Ishikawa (cell line): Measurements from ENCODE around the gene DDAH1.
A peak's percentile ranks its signal among the peaks of the same experiment; 100 is the strongest.

ENCODE experiments used
- CEBPB ChIP-seq: IDR thresholded peaks from 2 replicates; pipeline ENCODE4 v1.6.1; 2012
- CREB1 ChIP-seq: IDR thresholded peaks from 2 replicates; pipeline ENCODE4 v1.6.1; 2012; ENCODE audit warnings: low read depth
- EGR1 ChIP-seq: IDR thresholded peaks from 2 replicates; pipeline ENCODE4 v1.6.1; 2012
- EP300 ChIP-seq: IDR thresholded peaks from 2 replicates; pipeline ENCODE4 v1.6.1; 2012; ENCODE audit warnings: borderline replicate concordance
- FOXM1 ChIP-seq: IDR thresholded peaks from 2 replicates; pipeline ENCODE4 v1.6.1; 2012; ENCODE audit warnings: low read depth, borderline replicate concordance
- MAX ChIP-seq: IDR thresholded peaks from 2 replicates; pipeline ENCODE4 v1.6.1; 2012
- NFIC ChIP-seq: IDR thresholded peaks from 2 replicates; pipeline ENCODE4 v1.6.1; 2012
- RAD21 ChIP-seq: IDR thresholded peaks from 2 replicates; pipeline ENCODE4 v1.6.1; 2012; ENCODE audit warnings: low read depth
- REST ChIP-seq: IDR thresholded peaks from 2 replicates; pipeline ENCODE4 v1.6.1; 2012; ENCODE audit warnings: low read depth, mild to moderate bottlenecking
- TAF1 ChIP-seq: IDR thresholded peaks from 2 replicates; pipeline ENCODE4 v1.6.1; 2012; ENCODE audit warnings: low read depth, mild to moderate bottlenecking
- TCF12 ChIP-seq: IDR thresholded peaks from 2 replicates; pipeline ENCODE4 v1.6.1; 2012; ENCODE audit warnings: low read depth
- TEAD4 ChIP-seq: IDR thresholded peaks from 2 replicates; pipeline ENCODE4 v1.6.1; 2012
- USF1 ChIP-seq: IDR thresholded peaks from 2 replicates; pipeline ENCODE4 v1.6.1; 2012
- YY1 ChIP-seq: IDR thresholded peaks from 2 replicates; pipeline ENCODE4 v1.6.1; 2012; ENCODE audit warnings: low read depth
- ZBTB7A ChIP-seq: IDR thresholded peaks from 2 replicates; pipeline ENCODE4 v1.6.1; 2012; ENCODE audit warnings: low read depth

DDAH1 gene

GRCh38 chr1:85308833-85309350, 156.1 kb downstream of the DDAH1 start:
- TF ChIP-seq YY1 = no peak
- TF ChIP-seq EGR1 = no peak
- TF ChIP-seq TCF12 = no peak
- TF ChIP-seq USF1 = no peak

- TF ChIP-seq RAD21 (peak; percentile 93), TCF12 (no peak)
These were observed 156.7 kb downstream of the DDAH1 start for GRCh38 chr1:85307987-85308832.

GRCh38 chr1:85306236-85306635, 158.7 kb downstream of the DDAH1 start:
- TF ChIP-seq TAF1 (no peak), EGR1 (no peak), MAX (no peak), TEAD4 (no peak), EP300 (no peak), USF1 (no peak), ZBTB7A (no peak), FOXM1 (no peak), CREB1 (no peak)

GRCh38 chr1:85303440-85304162, 161.4 kb downstream of the DDAH1 start:
- TF ChIP-seq TAF1 (no peak), YY1 (no peak), EP300 (no peak), TEAD4 (no peak), USF1 (no peak), TCF12 (no peak), FOXM1 (no peak), RAD21 (no peak), REST (no peak), ZBTB7A (no peak), MAX (no peak), CEBPB (no peak), NFIC (no peak), CREB1 (no peak), EGR1 (no peak)

GRCh38 chr1:85300140-85300539, 164.8 kb downstream of the DDAH1 start:
- TF ChIP-seq MAX = no peak
- TF ChIP-seq EGR1 = no peak
- no peak for TF ChIP-seq RAD21
- no peak for TF ChIP-seq TCF12
- TF ChIP-seq EP300 = no peak
- no peak for TF ChIP-seq CREB1
- TF ChIP-seq CEBPB = no peak
- TF ChIP-seq REST = no peak
- no peak for TF ChIP-seq TEAD4
- no peak for TF ChIP-seq YY1
